ENCODE results near the gene SEMA5B. TPM values are rescaled to one million over a fixed set of nuclear protein-coding genes. Genes with fewer than 3 reads are reported as not detected.
A peak's percentile ranks its signal among the peaks of the same experiment; 100 is the strongest.

The SEMA5B gene
- total and polyA plus RNA-seq, 2 experiments from 2014 or later, result 8.0 to 26.8 TPM

- TF ChIP-seq EZH2phosphoT487 (IDR thresholded peaks at IDR 0.05; ENCODE audit: unreplicated experiment) (no peak), POLR2AphosphoS5 (IDR thresholded peaks at IDR 0.05; ENCODE audit: low read depth) (0 out of 2 replicates have a peak, but pooled peaks have one; percentile 39), ZNF462 (CRISPR knock-in tag; IDR thresholded peaks at IDR 0.05) (no peak), NANOG (IDR thresholded peaks at IDR 0.05; ENCODE audit: borderline replicate concordance) (no peak), EZH2 (IDR thresholded peaks at IDR 0.05; ENCODE audit: low read depth, unreplicated experiment) (no peak), REST (IDR thresholded peaks at IDR 0.05; ENCODE audit: unreplicated experiment) (peak; percentile 34), ZNF331 (CRISPR knock-in tag; IDR thresholded peaks at IDR 0.05; ENCODE audit: low read depth) (no peak), JUNB (IDR thresholded peaks at IDR 0.05; ENCODE audit: unreplicated experiment) (no peak), STAT1 (IDR thresholded peaks at IDR 0.05; ENCODE audit: unreplicated experiment) (no peak), ETS1 (IDR thresholded peaks at IDR 0.05) (no peak), CREB1 (CRISPR knock-in tag; IDR thresholded peaks at IDR 0.05; ENCODE audit: low read depth) (no peak), ZNF114 (CRISPR knock-in tag; IDR thresholded peaks at IDR 0.05) (no peak), CTCF (conservative IDR thresholded peaks at IDR 0.05; ENCODE audit: low read depth in 2 of 2) (peak; percentile 54 to 68)
- no peaks in the 10 kb centered on the region for H3F3A ChIP-seq (replicated peaks; ENCODE audit: low read depth)
- Mint-ChIP-seq H3K27ac (no peak overlapping the region), H3K36me3 (ENCODE audit: low read depth) (no peaks in the 10 kb centered on the region), H3K9me3 (no peaks in the 10 kb centered on the region), H3K27me3 (ENCODE audit: insufficient read depth, low read depth, poor library complexity) (peaks cover 10% of the 10 kb centered on the region), H3K4me1 (no peaks in the 10 kb centered on the region; the same call in 2 of the 3 replicates), H3K4me3 (peak overlapping the region; percentile 58; the same call in 2 of the 3 replicates)
- H4K20me1 ChIP-seq (replicated peaks; ENCODE audit: insufficient read depth), result no peaks in the 10 kb centered on the region; the same call in 1 of the 2 replicates
- peak overlapping the region; percentile 94 for H2AFZ ChIP-seq
- no peaks in the 10 kb centered on the region for H3K9me2 ChIP-seq (ENCODE audit: insufficient read depth)
- H3K27me3 ChIP-seq (ENCODE audit: insufficient read depth), result peaks cover 29% of the 10 kb centered on the region
- ATAC-seq (peak; percentile 97), DNase-seq (ENCODE audit: low spot score) (peak; percentile 87)
- H3K36me3 ChIP-seq (ENCODE audit: insufficient read depth), result no peaks in the 10 kb centered on the region
- peak overlapping the region; percentile 85 for H3K4me2 ChIP-seq
- peak overlapping the region; percentile 66 for H3K4me3 ChIP-seq
- no peaks in the 10 kb centered on the region for H3K4me1 ChIP-seq (ENCODE audit: insufficient read depth)
- no peak overlapping the region for H3K27ac ChIP-seq (ENCODE audit: low read depth)
- no peaks in the 10 kb centered on the region for H3K79me2 ChIP-seq (replicated peaks; ENCODE audit: insufficient read depth)
Measured at GRCh38 chr3:122921791-122922651, 105.5 kb downstream of the SEMA5B start.
